Hepatocyte (in vitro differentiated cells): ENCODE measurements around the gene TRPC4. TPM values are rescaled to one million over a fixed set of nuclear protein-coding genes. Genes with fewer than 3 reads are reported as not detected.

Source experiments
- DNase-seq: peaks from one replicate; pipeline ENCODE4 v3.0.0-alpha.2; 2016; ENCODE audit warnings: low spot score
- H2AFZ ChIP-seq: fragments of 200-600 bp; sonication (generic); 2 replicates; pipeline ENCODE4 v1.6.0; 2016; ENCODE audit warnings: antibody characterized with exemption, mild to moderate bottlenecking
- H3K27ac ChIP-seq: fragments of 200-600 bp; sonication (generic); 2 replicates; pipeline ENCODE4 v1.5.1; 2016; ENCODE audit warnings: mild to moderate bottlenecking
- H3K27me3 ChIP-seq: fragments of 200-600 bp; sonication (generic); 2 replicates; pipeline ENCODE4 v1.6.1; 2016
- H3K36me3 ChIP-seq: fragments of 200-600 bp; sonication (generic); replicated peaks from 2 replicates; pipeline ENCODE4 v1.5.1; 2016; ENCODE audit warnings: low read depth; ENCODE audit not compliant: insufficient read depth
- H3K4me1 ChIP-seq: fragments of 200-600 bp; sonication (generic); 2 replicates; pipeline ENCODE4 v1.5.1; 2016; ENCODE audit warnings: mild to moderate bottlenecking, moderate library complexity; ENCODE audit not compliant: insufficient read depth
- H3K4me2 ChIP-seq: fragments of 200-600 bp; sonication (generic); 2 replicates; pipeline ENCODE4 v1.6.0; 2016
- H3K4me3 ChIP-seq: fragments of 200-600 bp; sonication (generic); 2 replicates; pipeline ENCODE4 v1.5.1; 2016; ENCODE audit warnings: mild to moderate bottlenecking
- H3K79me2 ChIP-seq: fragments of 200-600 bp; sonication (generic); 2 replicates; pipeline ENCODE4 v1.6.0; 2017; ENCODE audit warnings: mild to moderate bottlenecking
- H3K9me2 ChIP-seq: fragments of 200-600 bp; sonication (generic); replicated peaks from 2 replicates; pipeline ENCODE4 v1.6.0; 2017; ENCODE audit warnings: mild to moderate bottlenecking; ENCODE audit not compliant: insufficient read depth
- H3K9me3 ChIP-seq: fragments of 200-600 bp; sonication (generic); 2 replicates; pipeline ENCODE4 v1.5.1; 2016; ENCODE audit warnings: low read depth, mild to moderate bottlenecking
- H4K20me1 ChIP-seq: fragments of 200-600 bp; sonication (generic); 2 replicates; pipeline ENCODE4 v1.6.0; 2016; ENCODE audit warnings: mild to moderate bottlenecking; ENCODE audit not compliant: insufficient read depth, poor library complexity, severe bottlenecking
- EZH2 ChIP-seq: fragments of 200-600 bp; sonication (generic); IDR thresholded peaks from 2 replicates; pipeline ENCODE4 v1.6.1; 2016; ENCODE audit warnings: antibody characterized with exemption, mild to moderate bottlenecking, borderline replicate concordance
- EZH2phosphoT487 ChIP-seq: fragments of 200-600 bp; sonication (generic); IDR thresholded peaks from one replicate; pipeline ENCODE4 v1.6.1; 2018; ENCODE audit warnings: antibody characterized with exemption, mild to moderate bottlenecking, low read depth, moderate library complexity; ENCODE audit not compliant: unreplicated experiment, severe bottlenecking
- WGBS: methylation state at CpG from one replicate; pipeline ENCODE4 v1.1.6; 2016; ENCODE audit warnings: low lambda C conversion rate; ENCODE audit errors: missing lambda C conversion rate; 5-methylcytosine and 5-hydroxymethylcytosine counted together
- polyA plus RNA-seq: library from polyadenylated mRNA; unstranded; fragments of >200 nt; fragmentation: Nextera tagmentation; extraction: Ambion mirVana; gene quantifications from 2 replicates; pipeline ENCODE4 v1.2.1, GENCODE V29; 2016
- total RNA-seq: library from RNA; depleted of rRNA; stranded (reverse); fragments of >200 nt; gene quantifications from 2 replicates; pipeline ENCODE4 v1.2.3, GENCODE V29; 2014
- TF ChIP-seq, protein P1 (sequence below): fragments of 200-600 bp; sonication (generic); IDR thresholded peaks from 2 replicates; pipeline ENCODE4 v1.5.1; 2016; ENCODE audit warnings: antibody characterized with exemption, mild to moderate bottlenecking; ENCODE audit not compliant: poor library complexity

The TRPC4 gene
- total and polyA plus RNA-seq, 2 experiments from 2014 or later = 0.28 to 0.50 TPM

DNA sequence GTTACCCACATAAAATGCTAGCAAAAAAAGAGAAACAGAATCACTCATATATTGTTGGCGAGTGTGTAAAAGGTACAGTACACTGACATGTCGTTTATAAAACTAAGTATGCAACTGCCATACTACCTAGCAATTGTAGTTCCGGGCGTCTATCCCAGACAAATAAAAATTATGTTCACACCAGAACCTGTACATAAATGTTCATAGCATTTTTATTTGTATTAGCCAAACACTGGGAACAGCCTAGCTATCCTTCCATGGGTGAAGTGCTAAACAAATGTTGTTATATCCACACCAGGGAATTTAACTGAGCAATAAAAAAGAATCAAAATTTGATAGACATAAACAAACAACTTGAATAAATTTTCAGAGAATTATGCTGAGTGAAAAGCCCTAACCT, 242.1 kb downstream of the TRPC4 start:
- Histone ChIP-seq H3K9me2 (no peaks in the 10 kb centered on the region), H3K27ac (no peak overlapping the region), H3K4me3 (no peak overlapping the region), H3K9me3 (no peaks in the 10 kb centered on the region), H4K20me1 (no peaks in the 10 kb centered on the region), H3K36me3 (no peaks in the 10 kb centered on the region), H3K27me3 (no peaks in the 10 kb centered on the region), H2AFZ (no peak overlapping the region), H3K4me2 (no peak overlapping the region), H3K4me1 (no peaks in the 10 kb centered on the region), H3K79me2 (no peaks in the 10 kb centered on the region)
- WGBS = 84% methylated on average over 4 of the region's 4 CpGs
- no peak for DNase-seq
- TF ChIP-seq EZH2phosphoT487 (no peak), EZH2 (no peak)
- TF ChIP-seq, protein P1, sequence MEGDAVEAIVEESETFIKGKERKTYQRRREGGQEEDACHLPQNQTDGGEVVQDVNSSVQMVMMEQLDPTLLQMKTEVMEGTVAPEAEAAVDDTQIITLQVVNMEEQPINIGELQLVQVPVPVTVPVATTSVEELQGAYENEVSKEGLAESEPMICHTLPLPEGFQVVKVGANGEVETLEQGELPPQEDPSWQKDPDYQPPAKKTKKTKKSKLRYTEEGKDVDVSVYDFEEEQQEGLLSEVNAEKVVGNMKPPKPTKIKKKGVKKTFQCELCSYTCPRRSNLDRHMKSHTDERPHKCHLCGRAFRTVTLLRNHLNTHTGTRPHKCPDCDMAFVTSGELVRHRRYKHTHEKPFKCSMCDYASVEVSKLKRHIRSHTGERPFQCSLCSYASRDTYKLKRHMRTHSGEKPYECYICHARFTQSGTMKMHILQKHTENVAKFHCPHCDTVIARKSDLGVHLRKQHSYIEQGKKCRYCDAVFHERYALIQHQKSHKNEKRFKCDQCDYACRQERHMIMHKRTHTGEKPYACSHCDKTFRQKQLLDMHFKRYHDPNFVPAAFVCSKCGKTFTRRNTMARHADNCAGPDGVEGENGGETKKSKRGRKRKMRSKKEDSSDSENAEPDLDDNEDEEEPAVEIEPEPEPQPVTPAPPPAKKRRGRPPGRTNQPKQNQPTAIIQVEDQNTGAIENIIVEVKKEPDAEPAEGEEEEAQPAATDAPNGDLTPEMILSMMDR = no peak

DNA sequence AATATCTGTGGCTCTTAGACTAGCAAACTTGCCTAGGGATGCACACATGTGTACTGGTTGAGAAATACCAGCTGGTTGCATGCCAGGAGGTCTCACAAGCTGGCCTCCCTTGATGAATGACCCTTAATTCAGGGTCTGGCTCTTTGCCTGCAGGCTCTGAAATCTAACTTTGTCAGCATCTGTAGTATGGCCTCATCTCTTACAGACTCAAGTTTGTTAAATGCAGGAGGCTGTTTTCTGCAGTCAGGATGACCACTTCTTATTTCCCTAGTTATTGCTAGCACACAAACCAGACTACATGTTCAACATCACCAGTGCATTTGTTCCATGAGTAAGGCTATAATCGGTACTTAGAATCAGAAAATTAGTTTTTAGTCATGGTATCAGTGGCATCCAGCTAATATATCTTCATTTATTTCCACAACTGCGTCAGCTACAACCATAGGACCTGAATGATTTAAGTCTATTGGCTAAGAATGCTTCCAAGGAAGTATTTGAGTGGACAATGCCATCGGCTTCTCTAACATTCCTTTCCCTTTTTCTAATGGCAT, 247.7 kb downstream of the TRPC4 start:
- H3K27me3 ChIP-seq = no peaks in the 10 kb centered on the region
- H3K9me3 ChIP-seq = no peaks in the 10 kb centered on the region
- no peaks in the 10 kb centered on the region for H3K9me2 ChIP-seq
- H2AFZ ChIP-seq = no peak overlapping the region
- H3K4me3 ChIP-seq = no peak overlapping the region
- no peaks in the 10 kb centered on the region for H3K36me3 ChIP-seq
- TF ChIP-seq, protein P1 = no peak
- no peak for TF ChIP-seq EZH2
- no peak for TF ChIP-seq EZH2phosphoT487
- no peak overlapping the region for H3K27ac ChIP-seq
- no peaks in the 10 kb centered on the region for H3K4me1 ChIP-seq
- H4K20me1 ChIP-seq = no peaks in the 10 kb centered on the region
- peak; percentile 31 for DNase-seq
- H3K4me2 ChIP-seq = no peak overlapping the region
- WGBS = 85% methylated on average over 3 of the region's 3 CpGs
- H3K79me2 ChIP-seq = no peaks in the 10 kb centered on the region

DNA sequence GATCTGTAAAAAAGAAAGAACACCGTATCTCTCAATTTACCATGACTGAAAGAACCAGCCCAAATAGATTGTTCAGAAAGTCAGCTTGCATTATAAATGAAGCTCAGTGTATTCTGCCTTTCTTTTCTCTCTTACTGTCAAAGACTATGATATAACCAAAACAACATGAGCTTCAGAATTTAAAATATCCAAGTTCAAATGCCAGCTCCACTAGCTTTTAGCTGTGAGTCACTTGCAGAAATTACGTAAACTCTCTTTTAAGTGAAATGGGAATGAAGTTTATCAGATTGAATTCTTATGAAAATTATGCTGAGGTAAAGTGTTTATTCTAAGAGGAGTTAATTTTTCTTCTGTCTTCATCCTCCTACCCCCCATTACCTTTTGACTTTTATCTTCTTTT, 251.0 kb downstream of the TRPC4 start:
- no peak for DNase-seq
- H3K4me1 ChIP-seq = no peaks in the 10 kb centered on the region
- TF ChIP-seq EZH2 (no peak), EZH2phosphoT487 (no peak)
- TF ChIP-seq, protein P1 = no peak

More for the DNA sequence above, 251.0 kb downstream of the TRPC4 start:
- no peaks in the 10 kb centered on the region for H3K36me3 ChIP-seq
- no peaks in the 10 kb centered on the region for H3K9me3 ChIP-seq
- H2AFZ ChIP-seq = no peak overlapping the region
- H3K4me3 ChIP-seq = no peak overlapping the region
- no peak overlapping the region for H3K27ac ChIP-seq
- no peaks in the 10 kb centered on the region for H3K9me2 ChIP-seq
- no peaks in the 10 kb centered on the region for H3K79me2 ChIP-seq
- no peaks in the 10 kb centered on the region for H4K20me1 ChIP-seq
- no peak overlapping the region for H3K4me2 ChIP-seq
- 72% methylated on average over 2 of the region's 2 CpGs for WGBS
- no peaks in the 10 kb centered on the region for H3K27me3 ChIP-seq
